Bronchial epithelial cell (primary cell): ENCODE results near the gene CFDP1. TPM values are rescaled to one million over a fixed set of nuclear protein-coding genes. Genes with fewer than 3 reads are reported as not detected.

ENCODE experiments used
- DNase-seq: peaks from one replicate; pipeline ENCODE4 v3.0.0-alpha.2; 2010; ENCODE audit warnings: low read depth
- FAIRE-seq: peaks from 2 replicates; lab custom pipeline; 2011; peaks lifted over from hg19 to GRCh38; lab: Jason Lieb, UNC
- H3K27me3 ChIP-seq: 2 replicates; pipeline ENCODE4 v1.5.1; 2011; ENCODE audit warnings: low read length; ENCODE audit not compliant: control insufficient read depth, insufficient read depth
- H3K36me3 ChIP-seq: 2 replicates; pipeline ENCODE4 v1.5.1; 2011; ENCODE audit warnings: low read length; ENCODE audit not compliant: control insufficient read depth, insufficient read depth
- H3K4me3 ChIP-seq: 2 replicates; pipeline ENCODE4 v1.5.1; 2011; ENCODE audit warnings: mild to moderate bottlenecking, low read depth, low read length, control low read depth
- CTCF ChIP-seq: IDR thresholded peaks from 2 replicates; pipeline ENCODE4 v1.5.1; 2011; ENCODE audit warnings: mild to moderate bottlenecking, moderate library complexity, low read length, control low read depth, inconsistent platforms; ENCODE audit not compliant: insufficient read depth, severe bottlenecking
- total RNA-seq: library from RNA; depleted of rRNA; stranded (reverse); fragments of >200 nt; gene quantifications from 2 replicates; pipeline ENCODE4 v1.2.1, GENCODE V29; 2014

Gene CFDP1
- total RNA-seq, 1 donor from 2014 or later: 46.6 TPM

GRCh38 chr16:75306099-75306762 lies 127.1 kb downstream of the CFDP1 start:
- FAIRE-seq (no peak), DNase-seq (peak; percentile 90)
- Histone ChIP-seq H3K4me3 (peak overlapping the region; percentile 8), H3K36me3 (peaks cover 1% of the 10 kb centered on the region), H3K27me3 (no peaks in the 10 kb centered on the region)
- TF ChIP-seq CTCF: no peak

GRCh38 chr16:75305364-75306098 lies 127.8 kb downstream of the CFDP1 start:
- no peak for TF ChIP-seq CTCF
- Histone ChIP-seq H3K36me3 (peaks cover 1% of the 10 kb centered on the region), H3K27me3 (no peaks in the 10 kb centered on the region), H3K4me3 (no peak overlapping the region)
- FAIRE-seq (peak; percentile 98), DNase-seq (peak; percentile 100)

- H3K27me3 ChIP-seq: no peaks in the 10 kb centered on the region
- no peak for TF ChIP-seq CTCF
- H3K36me3 ChIP-seq: peaks cover 1% of the 10 kb centered on the region
- no peak overlapping the region for H3K4me3 ChIP-seq
- DNase-seq (peak; percentile 91), FAIRE-seq (no peak)
Observed at GRCh38 chr16:75304521-75305363, 128.6 kb downstream of the CFDP1 start.

GRCh38 chr16:75301804-75302203 lies 131.5 kb downstream of the CFDP1 start:
- DNase-seq: no peak
- no peak for TF ChIP-seq CTCF
- no peaks in the 10 kb centered on the region for H3K27me3 ChIP-seq
- H3K4me3 ChIP-seq: no peak overlapping the region
- H3K36me3 ChIP-seq: peaks cover 1% of the 10 kb centered on the region
- FAIRE-seq: no peak

GRCh38 chr16:75298267-75298666 lies 135.0 kb downstream of the CFDP1 start:
- no peak overlapping the region for H3K4me3 ChIP-seq
- DNase-seq: no peak
- peaks cover 2% of the 10 kb centered on the region for H3K36me3 ChIP-seq
- H3K27me3 ChIP-seq: no peaks in the 10 kb centered on the region
- no peak for TF ChIP-seq CTCF
- no peak for FAIRE-seq
